ENCODE results near the gene FEZ2. TPM values are rescaled to one million over a fixed set of nuclear protein-coding genes. Genes with fewer than 3 reads are reported as not detected.
"Not testable (repeated sequence)": the region's sequence is repeated elsewhere in the genome, so short reads cannot be mapped to it uniquely, and the experiment has no call there.

FEZ2 gene
- total RNA-seq, 5 donors from 2014 or later (not counting 1 experiment from before 2014, with no cell fraction given): 11.0 to 17.3 (median 12.8) TPM

- no peak overlapping the region for H3K27ac Mint-ChIP-seq
- ChIA-PET CTCF (interaction anchor here in 1 of 2 donors (0.7 kb wide), 1 partner anchor 638 kb away, joined by 3 read pairs; no protein-coding TSS in a partner anchor), POLR2A (interaction anchor here (0.6 to 0.7 kb wide), 2 partner anchors 46 to 60 kb away, joined by 3 to 4 read pairs; no protein-coding TSS in a partner anchor)
- ATAC-seq (replicated peaks in 1 of 4) (no peak), DNase-seq (no peak)
- Histone ChIP-seq H3K36me3 (ENCODE audit: control insufficient read depth in 2 of 2, extremely low read depth in 1 of 2, insufficient read depth in 1 of 2, low read length in 1 of 2) (no peaks in the 10 kb centered on the region), H3K27ac (ENCODE audit: low read length) (no peak overlapping the region), H3K27me3 (replicated peaks in 1 of 2; ENCODE audit: control insufficient read depth in 2 of 2, extremely low read depth in 1 of 2, insufficient read depth in 2 of 2, low read length in 1 of 2) (peaks cover 0 to 7% of the 10 kb centered on the region in 2 experiments), H3K9me3 (no peaks in the 10 kb centered on the region), H3K4me1 (ENCODE audit: control insufficient read depth in 1 of 2, extremely low read depth in 1 of 2, insufficient read depth in 2 of 2, low read length in 2 of 2) (no peaks in the 10 kb centered on the region), H3K4me3 (ENCODE audit: control insufficient read depth in 1 of 2, extremely low read depth in 1 of 2, low read length in 1 of 2) (no peak overlapping the region)
- H3K4me3 Mint-ChIP-seq: no peak overlapping the region
- WGBS (ENCODE audit: insufficient coverage): 88% methylated on average over 1 of the region's 1 CpG
- H3K4me1 Mint-ChIP-seq: no peaks in the 10 kb centered on the region
- peaks cover 0 to 10% of the 10 kb centered on the region in 2 donors for H3K27me3 Mint-ChIP-seq
- H3K9me3 Mint-ChIP-seq: no peaks in the 10 kb centered on the region
- H3K36me3 Mint-ChIP-seq: no peaks in the 10 kb centered on the region
Observed at GRCh38 chr2:36609507-36609906, 11.5 kb upstream of the FEZ2 start.

- ATAC-seq (replicated peaks in 1 of 4): no peak
- no peak overlapping the region for H3K4me3 Mint-ChIP-seq
- WGBS (ENCODE audit: insufficient coverage): 80% methylated on average over 1 of the region's 3 CpGs
- Histone ChIP-seq H3K27ac (ENCODE audit: low read length) (no peak overlapping the region), H3K4me3 (ENCODE audit: control insufficient read depth in 1 of 2, extremely low read depth in 1 of 2, low read length in 1 of 2) (no peak overlapping the region), H3K27me3 (replicated peaks in 1 of 2; ENCODE audit: control insufficient read depth in 2 of 2, extremely low read depth in 1 of 2, insufficient read depth in 2 of 2, low read length in 1 of 2) (peaks cover 0 to 7% of the 10 kb centered on the region in 2 experiments), H3K36me3 (ENCODE audit: control insufficient read depth in 2 of 2, extremely low read depth in 1 of 2, insufficient read depth in 1 of 2, low read length in 1 of 2) (no peaks in the 10 kb centered on the region), H3K9me3 (no peaks in the 10 kb centered on the region), H3K4me1 (ENCODE audit: control insufficient read depth in 1 of 2, extremely low read depth in 1 of 2, insufficient read depth in 2 of 2, low read length in 2 of 2) (no peaks in the 10 kb centered on the region)
- DNase-seq: no peak
- H3K27me3 Mint-ChIP-seq: peaks cover 0 to 10% of the 10 kb centered on the region in 2 donors
- CTCF ChIA-PET: no interaction called here
- POLR2A ChIA-PET: no interaction called here
- no peaks in the 10 kb centered on the region for H3K4me1 Mint-ChIP-seq
- no peaks in the 10 kb centered on the region for H3K36me3 Mint-ChIP-seq
- H3K9me3 Mint-ChIP-seq: no peaks in the 10 kb centered on the region
- H3K27ac Mint-ChIP-seq: no peak overlapping the region
Observed at GRCh38 chr2:36607947-36608346, 10.0 kb upstream of the FEZ2 start.

- Mint-ChIP-seq H3K27ac (no peak overlapping the region), H3K9me3 (no peaks in the 10 kb centered on the region), H3K36me3 (no peaks in the 10 kb centered on the region), H3K4me1 (no peaks in the 10 kb centered on the region), H3K27me3 (peaks cover 0 to 10% of the 10 kb centered on the region in 2 donors), H3K4me3 (no peak overlapping the region)
- no CpG with 5 or more reads among the region's 3 CpGs for WGBS (ENCODE audit: insufficient coverage)
- peaks cover 0 to 7% of the 10 kb centered on the region in 2 experiments for H3K27me3 ChIP-seq (replicated peaks in 1 of 2; ENCODE audit: control insufficient read depth in 2 of 2, extremely low read depth in 1 of 2, insufficient read depth in 2 of 2, low read length in 1 of 2)
- no peak overlapping the region for H3K27ac ChIP-seq (ENCODE audit: low read length)
- ATAC-seq (replicated peaks in 1 of 4) (no peak), DNase-seq (no peak)
- H3K9me3 ChIP-seq: no peaks in the 10 kb centered on the region
- H3K36me3 ChIP-seq (ENCODE audit: control insufficient read depth in 2 of 2, extremely low read depth in 1 of 2, insufficient read depth in 1 of 2, low read length in 1 of 2): no peaks in the 10 kb centered on the region
- ChIA-PET POLR2A (interaction anchor here in 1 of 2 donors (0.7 kb wide), 1 partner anchor 217 kb away, joined by 3 read pairs; no protein-coding TSS in a partner anchor), CTCF (no interaction called here)
- H3K4me3 ChIP-seq (ENCODE audit: control insufficient read depth in 1 of 2, extremely low read depth in 1 of 2, low read length in 1 of 2): no peak overlapping the region
- no peaks in the 10 kb centered on the region for H3K4me1 ChIP-seq (ENCODE audit: control insufficient read depth in 1 of 2, extremely low read depth in 1 of 2, insufficient read depth in 2 of 2, low read length in 2 of 2)
Observed at GRCh38 chr2:36606925-36607324, 9.0 kb upstream of the FEZ2 start.

GRCh38 chr2:36605273-36605672 lies 7.3 kb upstream of the FEZ2 start:
- Histone ChIP-seq H3K9me3 (no peaks in the 10 kb centered on the region), H3K27ac (ENCODE audit: low read length) (no peak overlapping the region), H3K4me3 (ENCODE audit: control insufficient read depth in 1 of 2, extremely low read depth in 1 of 2, low read length in 1 of 2) (no peak overlapping the region), H3K36me3 (ENCODE audit: control insufficient read depth in 2 of 2, extremely low read depth in 1 of 2, insufficient read depth in 1 of 2, low read length in 1 of 2) (no peaks in the 10 kb centered on the region), H3K27me3 (replicated peaks in 1 of 2; ENCODE audit: control insufficient read depth in 2 of 2, extremely low read depth in 1 of 2, insufficient read depth in 2 of 2, low read length in 1 of 2) (no peaks in the 10 kb centered on the region), H3K4me1 (ENCODE audit: control insufficient read depth in 1 of 2, extremely low read depth in 1 of 2, insufficient read depth in 2 of 2, low read length in 2 of 2) (no peaks in the 10 kb centered on the region)
- CTCF ChIA-PET: no interaction called here
- Mint-ChIP-seq H3K27me3 (peaks cover 0 to 10% of the 10 kb centered on the region in 2 donors), H3K4me3 (no peak overlapping the region), H3K9me3 (no peaks in the 10 kb centered on the region), H3K27ac (no peak overlapping the region), H3K36me3 (no peaks in the 10 kb centered on the region), H3K4me1 (no peaks in the 10 kb centered on the region)
- ATAC-seq (replicated peaks in 1 of 4) (no peak), DNase-seq (no peak)
- POLR2A ChIA-PET: no interaction called here

- DNase-seq; H3K36me3 ChIP-seq (ENCODE audit: control insufficient read depth in 2 of 2, extremely low read depth in 1 of 2, insufficient read depth in 1 of 2, low read length in 1 of 2); H3K27ac ChIP-seq (ENCODE audit: low read length); ATAC-seq (replicated peaks in 1 of 4); H3K9me3 ChIP-seq; H3K4me1 ChIP-seq (ENCODE audit: control insufficient read depth in 1 of 2, extremely low read depth in 1 of 2, insufficient read depth in 2 of 2, low read length in 2 of 2); H3K4me1 Mint-ChIP-seq; POLR2A ChIA-PET; H3K27me3 ChIP-seq (replicated peaks in 1 of 2; ENCODE audit: control insufficient read depth in 2 of 2, extremely low read depth in 1 of 2, insufficient read depth in 2 of 2, low read length in 1 of 2); H3K4me3 Mint-ChIP-seq; CTCF ChIA-PET; H3K9me3 Mint-ChIP-seq; H3K4me3 ChIP-seq (ENCODE audit: control insufficient read depth in 1 of 2, extremely low read depth in 1 of 2, low read length in 1 of 2); H3K27me3 Mint-ChIP-seq; H3K27ac Mint-ChIP-seq; H3K36me3 Mint-ChIP-seq: not testable (repeated sequence)
- no CpG with 5 or more reads among the region's 5 CpGs for WGBS (ENCODE audit: insufficient coverage)
Observed at GRCh38 chr2:36603629-36604028, 5.7 kb upstream of the FEZ2 start.

GRCh38 chr2:36597003-36597531 lies 901 bp downstream of the FEZ2 start:
- WGBS (ENCODE audit: insufficient coverage): 39% methylated on average over 19 of the region's 19 CpGs
- peak overlapping the region; percentile 61 to 62 for H3K4me3 ChIP-seq (ENCODE audit: control insufficient read depth in 1 of 2, extremely low read depth in 1 of 2, low read length in 1 of 2)
- no peaks in the 10 kb centered on the region for H3K27me3 ChIP-seq (replicated peaks in 1 of 2; ENCODE audit: control insufficient read depth in 2 of 2, extremely low read depth in 1 of 2, insufficient read depth in 2 of 2, low read length in 1 of 2)
- Mint-ChIP-seq H3K27me3 (no peaks in the 10 kb centered on the region), H3K27ac (peak overlapping the region; percentile 63 to 87), H3K4me1 (peaks cover 38 to 46% (median 45%) of the 10 kb centered on the region in 3 donors), H3K36me3 (peaks cover 6% of the 10 kb centered on the region), H3K4me3 (peak overlapping the region; percentile 89 to 96 (median 91)), H3K9me3 (no peaks in the 10 kb centered on the region)
- CTCF ChIA-PET: no interaction called here
- no peak overlapping the region for H3K27ac ChIP-seq (ENCODE audit: low read length)
- peaks cover 0 to 21% of the 10 kb centered on the region in 2 experiments for H3K4me1 ChIP-seq (ENCODE audit: control insufficient read depth in 1 of 2, extremely low read depth in 1 of 2, insufficient read depth in 2 of 2, low read length in 2 of 2)
- POLR2A ChIA-PET: no interaction called here
- ATAC-seq (replicated peaks in 1 of 4): no peak
- no peaks in the 10 kb centered on the region for H3K9me3 ChIP-seq
- peaks cover 0 to 2% of the 10 kb centered on the region in 2 donors for H3K36me3 ChIP-seq (ENCODE audit: control insufficient read depth in 2 of 2, extremely low read depth in 1 of 2, insufficient read depth in 1 of 2, low read length in 1 of 2)
- no peak for DNase-seq

GRCh38 chr2:36596397-36596796 lies 1.6 kb downstream of the FEZ2 start:
- H3K27ac Mint-ChIP-seq: no peak overlapping the region
- no peak overlapping the region for H3K27ac ChIP-seq (ENCODE audit: low read length)
- peak overlapping the region; percentile 89 to 96 (median 91) for H3K4me3 Mint-ChIP-seq
- H3K4me1 ChIP-seq (ENCODE audit: control insufficient read depth in 1 of 2, extremely low read depth in 1 of 2, insufficient read depth in 2 of 2, low read length in 2 of 2): peaks cover 0 to 21% of the 10 kb centered on the region in 2 experiments
- peaks cover 43 to 50% (median 46%) of the 10 kb centered on the region in 3 donors for H3K4me1 Mint-ChIP-seq
- H3K27me3 Mint-ChIP-seq: no peaks in the 10 kb centered on the region
- H3K9me3 ChIP-seq: no peaks in the 10 kb centered on the region
- no peaks in the 10 kb centered on the region for H3K9me3 Mint-ChIP-seq
- peaks cover 6% of the 10 kb centered on the region for H3K36me3 Mint-ChIP-seq
- no peak overlapping the region for H3K4me3 ChIP-seq (ENCODE audit: control insufficient read depth in 1 of 2, extremely low read depth in 1 of 2, low read length in 1 of 2)
- peaks cover 0 to 2% of the 10 kb centered on the region in 2 donors for H3K36me3 ChIP-seq (ENCODE audit: control insufficient read depth in 2 of 2, extremely low read depth in 1 of 2, insufficient read depth in 1 of 2, low read length in 1 of 2)
- CTCF ChIA-PET: no interaction called here
- over 99% methylated on average over 10 of the region's 12 CpGs for WGBS (ENCODE audit: insufficient coverage)
- DNase-seq: no peak
- POLR2A ChIA-PET: no interaction called here
- no peaks in the 10 kb centered on the region for H3K27me3 ChIP-seq (replicated peaks in 1 of 2; ENCODE audit: control insufficient read depth in 2 of 2, extremely low read depth in 1 of 2, insufficient read depth in 2 of 2, low read length in 1 of 2)
- ATAC-seq (replicated peaks in 1 of 4): no peak
